HG03442 (cell line): ENCODE measurements around the gene SMG9.
A peak's percentile ranks its signal among the peaks of the same experiment; 100 is the strongest.

ENCODE experiments used
- ATAC-seq: cut with Tn5 transposase; IDR thresholded peaks from one replicate; pipeline ENCODE4 v1.9.1; 2021; ENCODE audit warnings: mild to moderate bottlenecking, moderate library complexity; ENCODE audit not compliant: unreplicated experiment

The SMG9 gene

GRCh38 chr19:43759515-43759914 lies 4.8 kb upstream of the SMG9 start:
- ATAC-seq, result no peak

- peak; percentile 18 for ATAC-seq
Measured at GRCh38 chr19:43755256-43755801, 567 bp upstream of the SMG9 start.

- ATAC-seq, result no peak
Measured at GRCh38 chr19:43754253-43754502, 584 bp downstream of the SMG9 start.

DNA sequence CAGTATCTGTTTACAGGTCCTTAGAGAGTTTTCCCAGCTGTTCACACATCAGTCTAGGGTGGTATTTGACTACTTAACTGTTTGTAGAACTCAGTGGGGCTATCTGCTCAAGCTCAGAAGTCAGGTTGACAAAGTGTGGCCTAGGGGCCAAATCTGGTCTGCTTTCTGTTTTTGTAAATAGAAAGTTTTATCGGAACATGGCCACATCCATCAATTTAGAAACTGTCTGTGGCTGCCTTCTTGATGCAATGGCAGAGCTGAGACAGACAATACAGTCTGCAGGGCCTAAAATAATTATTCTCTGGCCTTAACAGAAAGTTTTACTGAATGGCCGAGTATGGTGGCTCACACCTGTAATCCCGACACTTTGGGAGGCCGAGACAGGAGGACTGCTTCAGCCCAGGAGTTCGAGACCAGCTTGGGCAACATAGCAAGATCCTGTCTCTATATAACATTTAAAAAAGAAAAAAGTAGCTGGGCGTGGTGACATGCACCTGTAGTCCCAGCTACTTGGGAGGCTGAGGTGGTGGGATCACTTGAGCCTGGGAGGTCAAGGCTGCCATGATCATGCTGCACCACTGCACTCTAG lies 2.4 kb downstream of the SMG9 start:
- no peak for ATAC-seq

GRCh38 chr19:43751466-43752220 lies 3.1 kb downstream of the SMG9 start:
- no peak for ATAC-seq

- ATAC-seq, result no peak
Measured at GRCh38 chr19:43749898-43750297, 4.9 kb downstream of the SMG9 start.

GRCh38 chr19:43749152-43749551 lies 5.6 kb downstream of the SMG9 start:
- no peak for ATAC-seq

- no peak for ATAC-seq
Measured at GRCh38 chr19:43748685-43749084, 6.1 kb downstream of the SMG9 start.

- ATAC-seq, result no peak
Measured at GRCh38 chr19:43748205-43748594, 6.6 kb downstream of the SMG9 start.

DNA sequence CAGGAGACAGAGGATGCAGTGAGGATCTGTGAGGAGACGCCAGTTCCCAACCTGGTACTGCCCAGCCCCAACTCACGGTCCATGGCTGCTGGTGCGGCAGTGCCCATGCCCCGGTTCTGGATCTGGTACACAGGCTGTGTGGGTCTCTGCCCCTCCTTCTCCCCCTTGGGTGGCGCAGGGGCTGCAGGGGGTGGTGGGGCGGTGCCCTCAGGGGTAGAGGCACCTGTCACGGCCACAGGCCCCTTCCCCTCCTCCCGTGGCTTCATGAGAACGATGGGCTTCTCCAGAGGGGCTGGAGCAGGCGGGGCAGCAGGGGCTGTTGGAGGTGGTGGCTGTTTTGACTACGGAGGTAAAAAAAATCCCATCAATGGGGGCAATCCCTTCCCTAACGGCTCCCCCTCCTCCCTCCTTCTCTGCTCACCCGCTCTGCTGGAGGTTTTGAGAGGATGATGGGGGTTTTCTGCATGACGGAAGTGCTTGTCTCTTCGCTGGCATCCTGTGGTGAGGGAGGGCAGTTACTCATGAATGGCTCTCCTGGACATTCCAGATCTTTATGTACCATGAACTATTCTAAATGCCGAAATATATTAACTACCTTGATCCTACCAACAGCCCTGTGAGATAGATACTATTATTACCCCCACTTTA lies 7.1 kb downstream of the SMG9 start:
- no peak for ATAC-seq

DNA sequence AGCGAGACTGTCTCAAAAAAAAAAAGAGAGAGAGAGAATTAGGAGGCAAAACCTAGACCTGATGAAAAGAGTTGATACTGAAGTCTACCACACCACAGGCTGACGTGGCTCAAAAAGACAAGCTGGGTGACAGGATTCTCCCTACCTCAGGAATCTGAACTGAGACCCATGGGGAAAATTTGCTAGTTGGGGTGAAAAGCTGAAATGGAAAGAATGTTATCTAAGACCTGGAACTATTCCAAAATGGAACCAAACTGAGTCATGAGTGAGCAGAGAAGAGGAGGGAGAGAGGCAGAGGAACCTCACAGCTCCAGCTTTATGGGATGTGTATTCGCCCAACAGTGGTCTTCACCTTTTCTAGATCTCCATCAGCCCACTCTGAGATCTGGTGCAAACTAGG lies 11.7 kb downstream of the SMG9 start:
- ATAC-seq, result no peak

DNA sequence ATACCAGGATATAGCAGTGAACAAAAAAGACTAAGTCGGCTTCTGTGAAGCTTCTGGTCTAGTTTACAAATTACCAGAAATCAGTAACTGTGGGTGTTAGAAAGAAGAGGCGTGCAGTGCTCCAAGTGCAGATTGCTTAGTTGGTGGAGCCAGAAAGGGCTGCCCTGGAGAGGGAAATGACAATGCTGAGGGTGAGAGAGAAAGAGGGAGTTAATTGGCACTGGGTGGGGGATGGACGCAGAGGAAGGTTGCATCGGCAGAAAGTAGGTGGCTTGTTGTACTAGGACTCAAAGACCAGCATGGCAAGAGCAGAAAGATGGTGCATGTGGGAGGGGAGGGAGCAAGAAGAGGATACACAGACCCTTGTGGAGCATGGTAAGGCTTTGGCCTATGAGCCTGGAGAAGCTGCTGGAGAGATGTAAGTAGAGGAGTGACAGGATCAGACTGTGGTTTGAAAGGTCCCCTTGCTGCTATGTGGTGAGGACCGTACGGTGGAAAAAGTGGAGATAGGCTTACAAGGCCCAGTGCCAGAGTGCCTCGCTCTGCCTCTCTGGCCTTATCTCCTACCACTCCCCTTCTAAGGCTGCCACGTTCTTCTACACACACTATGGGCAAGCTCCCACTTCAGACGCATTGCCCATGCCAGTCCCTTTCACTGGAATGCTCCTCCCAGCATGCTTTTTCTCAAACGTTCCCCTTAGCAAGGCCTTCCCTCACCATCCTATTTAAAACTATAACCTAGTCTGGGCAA lies 13.5 kb downstream of the SMG9 start:
- no peak for ATAC-seq

DNA sequence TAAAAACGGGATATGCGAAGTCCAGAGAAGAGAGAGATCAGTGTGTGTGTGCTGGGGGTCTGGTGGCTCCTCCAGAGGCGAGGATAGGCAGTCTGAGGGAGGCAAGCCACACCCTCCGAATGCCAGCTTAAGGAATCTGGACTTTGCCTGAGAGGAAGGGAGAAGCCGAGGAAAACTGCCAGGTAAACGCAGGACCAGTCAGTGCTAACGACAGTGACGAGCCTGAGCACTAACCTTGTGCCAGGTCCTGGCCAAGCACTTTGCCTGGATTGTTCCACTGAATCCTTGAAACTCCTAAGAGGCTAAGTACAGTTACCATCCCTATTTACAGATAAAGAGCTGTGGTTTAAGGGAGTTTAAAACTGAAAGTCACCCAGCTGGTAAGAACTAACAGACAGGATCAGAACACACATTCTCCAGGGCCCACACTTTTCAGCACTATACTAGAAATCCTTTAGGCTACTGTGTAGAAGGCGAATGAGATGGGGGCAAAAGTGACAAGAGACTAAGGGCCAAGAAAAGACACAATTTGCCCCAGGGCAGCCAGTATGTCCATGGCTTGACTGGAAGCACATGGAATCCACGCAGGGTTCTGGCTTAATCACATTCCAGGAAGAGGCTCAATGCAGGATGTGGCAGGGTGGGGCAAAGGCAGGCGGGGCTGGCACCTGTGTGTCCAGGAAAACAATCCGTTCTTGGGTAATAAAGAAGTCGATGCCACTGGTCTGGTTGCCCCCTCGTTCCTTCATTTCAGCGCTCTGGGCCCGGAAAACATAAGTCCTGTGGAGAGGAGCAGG lies 15.1 kb downstream of the SMG9 start:
- no peak for ATAC-seq

- no peak for ATAC-seq
Measured at GRCh38 chr19:43738780-43739211, 16.0 kb downstream of the SMG9 start.

DNA sequence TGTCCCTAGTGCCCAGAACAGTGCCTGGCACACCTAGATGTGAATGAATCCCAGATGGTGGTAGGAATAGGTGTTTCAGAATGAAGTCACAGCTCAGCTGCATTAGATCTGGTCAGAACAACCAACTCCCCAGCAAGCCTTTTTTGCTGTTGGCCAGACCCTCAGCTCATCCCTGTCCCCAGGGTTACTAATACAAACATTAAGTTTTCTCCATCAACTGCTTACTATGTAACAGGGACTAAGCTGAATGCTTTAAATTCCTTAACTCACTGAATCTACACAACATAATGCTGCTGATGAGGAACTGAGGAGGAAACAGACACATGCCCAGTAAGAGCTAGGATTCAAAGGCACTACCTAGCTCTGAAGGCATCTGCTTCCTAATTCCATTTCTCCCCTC lies 18.8 kb downstream of the SMG9 start:
- no peak for ATAC-seq

- no peak for ATAC-seq
Measured at GRCh38 chr19:43735013-43735412, 19.7 kb downstream of the SMG9 start.

- no peak for ATAC-seq
Measured at GRCh38 chr19:43731846-43732245, 22.9 kb downstream of the SMG9 start.

GRCh38 chr19:43731346-43731745 lies 23.4 kb downstream of the SMG9 start:
- no peak for ATAC-seq

DNA sequence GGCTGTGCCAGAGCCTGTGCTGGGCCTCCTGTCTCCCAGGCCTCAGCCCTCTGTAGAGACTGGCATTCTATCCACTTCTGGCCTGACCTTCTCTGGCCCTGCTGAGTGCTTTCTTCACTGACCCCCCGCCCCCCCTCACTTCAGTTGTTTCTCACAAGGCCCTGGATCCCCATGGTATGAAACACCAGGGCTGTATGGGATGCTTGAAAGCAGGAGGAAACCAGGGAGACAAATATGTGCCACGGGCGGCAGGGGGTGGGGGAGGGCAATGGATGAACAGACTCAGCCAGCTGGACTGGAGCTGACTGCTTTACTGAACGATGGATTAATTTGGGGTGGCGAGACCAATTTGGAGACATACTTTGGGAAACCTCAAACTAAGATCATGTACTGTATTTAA lies 24.8 kb downstream of the SMG9 start:
- ATAC-seq, result no peak

DNA sequence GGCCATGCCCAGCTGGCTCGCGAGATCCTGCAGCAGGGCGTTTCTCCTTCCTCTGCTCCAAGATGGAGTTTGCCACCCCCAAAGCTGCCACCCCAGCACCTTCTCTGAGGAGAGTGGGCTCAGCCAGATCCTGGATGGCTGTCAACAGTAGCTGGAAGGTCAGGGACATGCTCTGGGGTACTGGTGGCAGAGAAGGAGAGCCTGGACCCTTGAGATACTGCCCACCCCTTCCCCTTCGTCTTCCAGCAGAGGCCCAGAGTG lies 27.2 kb downstream of the SMG9 start:
- ATAC-seq, result no peak
